Right kidney (tissue), 1 donor: ENCODE measurements around the gene LAMA3.
"Not testable (repeated sequence)": the region's sequence is repeated elsewhere in the genome, so short reads cannot be mapped to it uniquely, and the experiment has no call there.

ENCODE experiments used
- DNase-seq: peaks from one replicate; pipeline ENCODE4 v3.0.0-alpha.2; 2016

LAMA3 gene

DNA sequence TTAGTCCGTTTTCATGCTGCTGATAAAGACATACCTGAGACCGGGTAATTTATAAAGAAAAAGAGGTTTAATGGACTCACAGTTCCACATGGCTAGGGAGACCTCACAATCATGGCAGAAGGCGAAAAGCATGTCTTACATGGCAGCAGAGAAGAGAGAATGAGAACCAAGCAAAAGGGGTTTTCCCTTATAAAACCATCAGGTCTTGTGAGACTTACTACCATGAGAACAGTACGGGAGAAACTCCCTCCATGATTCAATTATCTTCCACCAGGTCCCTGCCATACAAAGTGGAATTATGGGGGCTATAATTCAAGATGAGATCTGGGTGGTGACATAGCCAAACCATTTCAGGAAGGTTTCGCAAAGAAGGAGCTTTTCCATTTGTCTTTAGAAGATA is 44.0 kb downstream of the LAMA3 start:
- not testable (repeated sequence) for DNase-seq

DNA sequence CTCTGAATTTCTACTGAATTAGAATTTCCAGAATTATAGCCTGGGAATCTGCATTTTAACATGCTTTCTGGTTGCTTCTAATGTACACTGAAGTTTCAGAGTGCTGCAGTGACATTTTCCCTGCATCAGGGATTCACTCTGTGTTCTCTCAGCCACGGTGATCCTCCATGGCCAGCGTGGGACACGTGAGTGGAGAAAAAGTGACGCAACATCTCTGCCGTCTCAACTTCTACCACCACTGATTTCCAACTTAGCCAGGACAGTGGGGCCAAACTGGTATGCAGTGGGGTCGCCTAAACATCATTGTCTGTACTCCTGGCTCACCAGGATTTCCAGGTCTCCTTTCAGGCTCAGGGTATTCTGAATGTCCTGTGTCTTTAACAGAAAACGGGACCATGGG is 44.6 kb downstream of the LAMA3 start:
- no peak for DNase-seq

DNA sequence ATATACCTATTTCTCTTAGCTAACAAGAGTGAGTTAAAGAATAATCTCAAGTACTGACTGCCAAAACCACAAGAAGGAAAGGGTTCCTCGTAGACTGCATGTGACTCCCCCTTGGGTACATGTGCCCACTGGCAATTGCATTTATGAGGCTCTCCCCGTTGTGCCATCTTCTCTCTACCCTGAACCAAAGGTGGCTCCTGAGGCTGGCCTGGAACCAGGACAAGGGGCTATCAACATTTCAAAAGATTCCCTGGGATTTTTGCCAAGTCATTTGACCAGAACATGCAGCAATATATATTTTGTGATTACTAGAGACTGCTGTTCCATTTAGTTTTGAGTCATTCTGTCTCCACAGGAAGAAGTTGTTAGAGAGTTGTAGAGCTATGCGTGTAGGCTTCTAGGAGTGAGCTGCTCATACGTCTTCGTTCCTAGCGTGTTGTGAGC is 45.8 kb downstream of the LAMA3 start:
- DNase-seq: no peak

DNA sequence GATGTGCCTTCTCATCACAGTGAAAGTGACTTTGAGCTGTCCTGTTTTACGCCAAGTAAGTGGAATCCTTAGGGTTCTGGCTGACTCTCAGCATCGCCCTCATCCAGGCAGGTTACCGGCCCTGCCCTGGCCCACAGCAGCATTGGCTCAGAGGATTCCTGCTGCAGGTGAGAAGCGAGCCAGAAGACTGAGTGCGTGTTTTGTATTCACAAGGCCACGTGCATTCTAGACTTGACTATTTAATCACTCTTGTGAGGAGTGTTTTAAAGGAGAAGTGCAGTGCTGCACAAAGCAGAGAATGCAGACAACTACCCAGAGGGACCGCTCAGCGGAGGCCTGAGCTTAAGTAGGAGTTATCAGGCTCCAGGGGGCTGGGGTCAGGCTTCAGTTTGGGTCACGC is 48.3 kb downstream of the LAMA3 start:
- no peak for DNase-seq

DNA sequence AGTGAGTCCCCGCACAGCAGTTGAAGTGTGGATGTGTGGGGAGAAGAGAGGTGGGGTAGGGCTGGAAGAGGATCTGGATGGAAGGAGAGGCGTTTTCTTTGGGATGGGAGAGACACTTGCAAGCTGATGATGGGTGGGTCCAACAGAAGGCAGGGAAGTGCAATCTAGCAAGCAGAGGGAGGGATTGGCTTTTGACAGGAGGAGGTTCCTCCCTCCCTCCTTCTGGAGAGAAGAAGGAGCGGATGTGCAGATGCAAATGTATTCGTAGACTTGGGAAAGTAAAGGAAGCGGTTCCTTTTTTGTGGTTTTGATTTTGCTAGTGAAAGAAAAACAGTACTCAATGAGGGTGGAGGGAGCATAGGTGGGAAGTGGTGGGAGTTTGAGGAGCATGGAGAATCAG is 48.9 kb downstream of the LAMA3 start:
- no peak for DNase-seq

DNA sequence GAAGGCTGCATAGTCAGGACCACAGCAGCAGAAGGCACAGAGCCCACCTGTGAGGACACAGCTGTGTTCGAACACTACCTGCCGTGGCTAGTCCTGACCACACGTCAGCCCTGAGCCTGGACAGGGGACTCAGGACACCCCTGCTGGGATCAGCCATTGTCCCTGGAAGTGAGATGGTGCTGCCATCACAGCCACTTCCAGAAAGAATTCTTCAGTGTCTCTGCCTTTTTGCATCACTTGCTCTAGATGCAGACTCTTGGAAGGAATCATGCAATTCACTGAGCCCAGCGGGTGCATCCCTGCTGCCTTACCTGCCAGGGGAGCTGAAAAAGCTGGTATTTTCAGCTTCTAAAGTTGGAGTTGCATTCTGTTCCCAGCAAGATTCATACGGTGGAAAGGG is 49.3 kb downstream of the LAMA3 start:
- DNase-seq: no peak

DNA sequence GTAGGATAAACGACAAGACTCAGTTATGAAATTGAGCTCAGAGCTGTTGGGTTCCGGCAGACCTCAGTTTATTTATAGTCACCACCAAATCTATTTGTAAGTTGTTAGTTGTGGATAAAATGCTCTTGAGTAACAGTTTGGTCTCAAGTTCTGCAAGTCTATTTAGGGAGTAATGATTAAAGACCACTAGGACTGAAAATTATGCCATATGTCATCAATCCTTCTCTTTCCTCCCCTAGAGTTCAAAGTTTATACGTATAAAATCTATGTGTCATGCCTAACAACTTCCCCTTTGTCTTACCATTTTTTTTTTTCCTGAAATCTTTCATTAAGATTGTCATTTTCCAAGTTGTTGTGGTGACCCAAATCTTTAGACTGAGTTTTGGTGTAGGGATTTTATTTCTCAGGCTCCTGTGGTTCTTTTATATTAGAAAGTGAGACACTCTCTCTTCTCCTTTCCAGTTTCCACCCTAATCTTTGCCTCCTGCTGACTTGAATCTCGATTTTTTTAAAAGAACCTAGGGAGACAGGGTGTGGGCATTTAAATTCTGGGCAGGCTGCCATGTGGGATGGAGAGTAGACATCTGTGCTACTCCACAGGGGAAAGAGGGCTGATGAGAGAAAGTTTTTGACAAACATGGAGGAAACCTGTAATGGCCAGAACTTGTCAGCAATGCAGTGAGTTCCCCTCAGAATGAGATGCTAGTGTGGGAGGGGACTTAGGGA is 51.0 kb downstream of the LAMA3 start:
- DNase-seq: no peak

DNA sequence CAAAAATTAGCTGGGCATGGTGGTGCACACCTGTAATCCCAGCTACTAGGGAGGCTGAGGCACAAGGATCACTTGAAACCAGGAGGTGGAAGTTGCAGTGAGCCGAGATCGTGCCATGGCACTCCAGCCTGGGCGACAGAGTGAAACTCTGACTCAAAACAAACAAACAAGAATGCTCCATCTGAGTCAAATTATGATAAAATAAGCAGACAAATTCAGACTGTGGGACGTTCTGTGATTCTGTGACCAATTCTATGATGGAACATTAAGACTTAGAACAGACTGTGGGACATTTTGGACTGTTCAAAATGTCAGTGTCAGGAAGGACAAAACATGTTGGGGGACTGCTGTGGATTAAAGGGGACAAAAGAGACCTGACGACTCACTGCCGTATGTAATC is 52.7 kb downstream of the LAMA3 start:
- not testable (repeated sequence) for DNase-seq

DNA sequence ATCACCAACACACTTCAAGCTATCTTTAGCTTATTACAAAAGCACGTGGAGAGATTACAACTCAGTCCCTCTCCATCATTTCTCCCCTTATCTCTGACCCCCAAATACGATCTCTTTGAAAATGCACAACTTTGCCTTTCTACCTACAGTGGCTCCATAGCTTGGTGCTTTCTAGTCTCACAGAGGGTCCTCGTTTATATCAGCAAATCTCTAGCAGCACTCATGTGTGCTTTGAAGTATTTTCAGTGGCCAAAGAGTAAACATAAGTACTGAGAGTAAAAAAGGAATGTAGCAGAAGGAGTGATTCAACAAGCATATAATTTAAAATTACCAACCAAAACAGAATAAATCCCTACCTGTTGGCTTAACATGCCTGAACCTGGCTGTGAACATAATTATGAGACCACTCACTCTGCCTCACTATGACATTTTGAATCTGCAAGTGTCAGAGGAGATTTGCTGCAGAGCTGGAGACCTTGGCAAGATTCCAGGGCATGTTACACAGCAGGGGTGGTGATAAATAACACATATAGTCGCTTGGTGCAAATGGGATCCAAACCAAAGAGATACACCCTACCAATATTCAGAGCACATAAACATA is 54.6 kb downstream of the LAMA3 start:
- no peak for DNase-seq

DNA sequence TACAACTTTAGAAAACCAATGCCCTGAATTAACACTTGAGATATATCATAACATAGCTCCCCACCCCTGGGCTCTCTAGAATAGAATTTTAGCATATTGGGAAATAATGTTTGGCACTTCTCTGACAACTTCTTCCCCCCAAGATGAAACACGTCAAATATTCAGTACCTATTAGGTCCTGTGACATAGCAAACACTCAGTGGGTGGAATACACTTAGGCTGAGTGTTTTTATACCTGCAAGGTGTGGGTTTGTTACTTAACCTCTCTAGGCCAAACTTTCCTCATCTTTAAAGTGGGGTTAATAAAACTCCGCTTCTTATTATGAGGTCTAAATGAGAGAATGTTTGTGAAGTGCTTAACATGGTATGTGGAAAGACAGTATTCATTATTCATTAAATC is 56.1 kb downstream of the LAMA3 start:
- no peak for DNase-seq

DNA sequence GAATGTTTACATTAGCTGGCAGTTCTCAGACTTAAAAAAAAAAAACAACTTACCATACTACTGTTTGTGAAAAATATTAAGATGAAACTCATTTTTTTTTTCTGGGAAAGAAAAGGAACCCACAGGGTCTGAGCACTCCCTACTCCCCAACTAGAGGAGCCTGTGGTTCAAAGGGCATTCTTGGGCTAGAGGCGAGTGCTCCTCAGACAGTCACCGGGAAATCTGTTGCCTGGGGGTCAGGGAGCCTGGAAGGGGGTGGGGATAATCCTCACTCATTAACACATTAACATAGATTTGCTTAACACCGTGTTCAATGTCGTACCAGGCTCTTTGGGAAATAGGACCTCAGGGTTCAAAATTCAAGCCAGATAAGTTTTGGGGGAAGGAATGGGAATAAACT is 57.6 kb downstream of the LAMA3 start:
- DNase-seq: no peak

DNA sequence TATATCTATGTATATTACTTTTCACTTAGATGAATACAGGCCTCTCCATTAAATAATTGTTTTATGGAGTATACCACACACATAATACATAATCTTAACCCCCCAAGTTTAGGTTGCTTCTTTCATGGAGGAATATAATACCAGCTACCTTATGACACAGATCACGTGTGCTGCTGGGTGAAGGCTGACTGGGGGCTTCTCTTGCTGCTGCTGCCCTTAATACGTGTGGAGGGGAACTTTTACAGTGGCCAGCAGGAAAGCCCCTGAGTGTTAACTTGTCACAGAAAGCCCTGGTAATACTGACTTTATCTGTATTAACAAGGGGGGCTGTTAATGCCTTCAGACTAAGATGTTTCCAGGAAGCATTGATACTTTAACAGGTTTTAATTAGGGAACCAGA is 63.1 kb downstream of the LAMA3 start:
- no peak for DNase-seq

DNA sequence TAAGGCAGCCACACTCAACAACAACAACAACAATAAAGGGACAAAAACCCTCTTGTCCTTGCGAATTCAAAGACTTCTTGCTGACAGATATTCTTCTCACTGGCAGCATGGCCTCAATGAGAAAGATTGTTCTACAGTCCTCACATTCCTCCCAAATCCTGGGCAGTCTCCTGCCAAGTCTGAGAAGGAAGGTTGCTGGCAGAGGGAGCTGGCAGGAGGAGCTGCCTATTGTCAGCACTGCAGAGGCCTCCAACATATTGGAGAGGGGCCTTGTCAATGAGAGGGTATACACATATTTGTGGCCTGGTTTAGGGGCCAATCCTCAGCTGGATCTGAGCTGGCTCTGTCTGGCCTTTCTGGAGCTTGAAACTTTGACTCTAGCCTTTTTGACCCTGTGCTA is 63.5 kb downstream of the LAMA3 start:
- DNase-seq: no peak

DNA sequence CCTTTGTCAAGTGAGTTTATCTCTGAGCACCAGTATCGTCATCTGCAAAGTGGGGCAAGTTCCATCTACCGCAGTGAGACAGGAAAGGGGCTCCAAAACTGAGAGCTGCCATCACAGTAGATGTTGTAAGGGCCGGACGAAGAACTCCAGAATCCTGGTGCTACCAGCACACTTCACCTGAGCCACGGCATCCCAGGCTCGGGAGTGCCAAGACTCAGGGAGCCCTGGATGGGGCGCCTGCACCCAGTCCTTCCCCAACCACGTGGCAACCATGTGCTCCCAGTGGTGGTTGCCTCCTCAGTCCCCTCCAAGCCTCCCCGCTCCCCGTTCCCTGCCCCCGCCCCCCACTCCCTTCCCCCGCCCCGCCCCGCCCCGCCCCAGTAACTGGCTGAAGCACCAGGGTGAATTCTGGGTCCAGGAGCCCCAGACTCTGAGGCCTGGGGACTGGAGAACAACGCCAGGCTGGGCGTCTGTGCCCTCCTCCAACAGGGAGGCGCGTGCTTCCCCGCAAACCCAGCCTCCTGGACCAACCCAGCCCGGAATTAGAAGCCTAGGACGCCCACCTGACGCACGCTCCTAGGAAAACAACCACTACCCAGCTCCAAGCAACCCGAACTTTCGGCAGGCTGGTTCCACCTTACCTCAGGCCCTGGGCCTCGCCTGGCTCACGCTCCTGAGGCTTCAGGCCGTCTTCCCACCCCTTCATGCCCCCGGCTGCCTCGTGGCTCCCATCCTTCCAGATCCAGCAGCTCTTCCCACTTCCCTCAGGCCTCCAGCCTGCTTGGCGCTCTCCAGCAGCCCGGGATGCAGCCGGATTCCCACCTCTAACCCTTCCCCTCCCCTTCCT is 67.6 kb downstream of the LAMA3 start:
- DNase-seq: no peak

DNA sequence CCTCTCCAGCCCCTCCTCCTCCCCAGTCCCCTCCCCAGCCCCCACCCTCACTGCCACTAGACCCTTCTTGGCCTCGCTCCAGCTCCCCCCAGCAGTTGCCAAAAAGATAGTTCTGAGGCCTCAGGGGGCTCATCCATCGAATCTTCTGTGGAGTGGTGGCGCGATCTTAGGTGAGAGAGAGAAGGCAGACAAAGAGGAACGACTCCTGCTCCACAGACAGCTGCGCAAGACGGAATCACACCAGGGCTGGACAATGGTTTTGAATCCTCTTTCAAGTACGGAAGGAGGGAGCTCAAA is 68.1 kb downstream of the LAMA3 start:
- no peak for DNase-seq

DNA sequence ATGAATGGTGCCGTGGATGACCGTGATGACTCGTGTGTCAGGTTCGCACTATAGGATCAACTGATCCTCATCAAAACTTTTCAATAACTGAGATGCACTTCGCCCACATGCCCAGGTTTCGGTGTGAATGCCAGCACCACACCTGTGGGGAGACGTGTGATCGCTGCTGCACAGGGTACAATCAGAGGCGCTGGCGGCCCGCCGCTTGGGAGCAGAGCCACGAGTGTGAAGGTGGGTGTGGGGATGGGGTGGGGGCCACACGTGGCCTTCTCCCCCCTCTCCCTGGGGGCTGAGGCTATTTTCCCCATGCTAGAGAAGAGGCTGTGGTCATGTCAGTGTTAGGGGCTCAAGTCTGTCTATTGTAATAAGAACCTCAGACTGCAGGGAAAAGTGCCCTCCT is 69.0 kb downstream of the LAMA3 start:
- DNase-seq: no peak

DNA sequence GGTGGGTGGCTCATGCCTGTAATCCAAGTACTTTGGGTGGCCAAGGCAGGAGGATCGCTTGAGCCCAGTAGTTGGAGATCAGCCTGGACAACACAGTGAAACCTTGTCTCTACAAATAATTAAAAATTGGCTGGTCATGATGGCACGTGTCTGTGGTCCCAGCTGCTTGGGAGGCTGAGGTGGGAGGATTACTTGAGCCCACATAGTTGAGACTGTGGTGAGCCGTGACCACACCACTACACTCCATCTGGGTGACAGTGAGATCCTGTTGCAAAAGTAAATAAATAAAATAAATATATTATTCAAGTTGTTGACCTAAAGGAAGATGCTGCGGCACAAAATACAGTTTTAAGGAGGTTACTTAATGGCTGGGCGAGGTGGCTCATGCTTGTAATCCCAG is 72.7 kb downstream of the LAMA3 start:
- DNase-seq: no peak

DNA sequence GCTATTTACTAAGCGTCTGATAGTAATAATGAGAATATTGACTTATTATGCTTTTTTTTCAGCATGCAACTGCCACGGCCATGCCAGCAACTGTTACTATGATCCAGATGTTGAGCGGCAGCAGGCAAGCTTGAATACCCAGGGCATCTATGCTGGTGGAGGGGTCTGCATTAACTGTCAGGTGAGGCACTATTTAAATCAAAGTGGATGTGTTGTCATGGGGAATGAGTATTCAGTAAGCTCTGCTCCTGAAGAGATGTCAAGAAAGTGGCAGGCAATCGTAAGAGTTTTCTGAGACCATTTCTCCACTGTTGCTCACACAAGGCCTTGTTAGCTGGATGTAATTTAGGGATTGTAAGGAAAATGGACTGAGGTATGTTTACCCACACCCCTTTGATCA is 74.1 kb downstream of the LAMA3 start:
- DNase-seq: no peak

DNA sequence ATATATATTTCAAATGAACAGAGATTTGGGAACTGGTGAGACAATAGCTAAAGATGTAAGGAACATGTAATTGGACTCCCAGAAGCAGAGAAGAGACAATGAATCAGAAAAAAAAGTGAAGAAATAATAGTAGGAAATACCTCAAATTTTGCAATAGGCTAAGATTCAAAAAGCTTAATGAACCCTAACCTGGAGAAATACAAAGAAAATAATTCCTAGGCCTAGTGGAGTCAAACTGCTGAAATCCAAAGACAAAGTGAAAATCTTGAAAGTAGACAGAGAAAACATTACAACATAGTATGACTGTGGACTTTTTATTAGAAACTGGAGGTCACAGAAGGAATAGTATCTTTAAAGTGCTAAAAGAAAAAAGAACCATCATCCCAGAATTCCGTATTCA is 76.7 kb downstream of the LAMA3 start:
- no peak for DNase-seq

DNA sequence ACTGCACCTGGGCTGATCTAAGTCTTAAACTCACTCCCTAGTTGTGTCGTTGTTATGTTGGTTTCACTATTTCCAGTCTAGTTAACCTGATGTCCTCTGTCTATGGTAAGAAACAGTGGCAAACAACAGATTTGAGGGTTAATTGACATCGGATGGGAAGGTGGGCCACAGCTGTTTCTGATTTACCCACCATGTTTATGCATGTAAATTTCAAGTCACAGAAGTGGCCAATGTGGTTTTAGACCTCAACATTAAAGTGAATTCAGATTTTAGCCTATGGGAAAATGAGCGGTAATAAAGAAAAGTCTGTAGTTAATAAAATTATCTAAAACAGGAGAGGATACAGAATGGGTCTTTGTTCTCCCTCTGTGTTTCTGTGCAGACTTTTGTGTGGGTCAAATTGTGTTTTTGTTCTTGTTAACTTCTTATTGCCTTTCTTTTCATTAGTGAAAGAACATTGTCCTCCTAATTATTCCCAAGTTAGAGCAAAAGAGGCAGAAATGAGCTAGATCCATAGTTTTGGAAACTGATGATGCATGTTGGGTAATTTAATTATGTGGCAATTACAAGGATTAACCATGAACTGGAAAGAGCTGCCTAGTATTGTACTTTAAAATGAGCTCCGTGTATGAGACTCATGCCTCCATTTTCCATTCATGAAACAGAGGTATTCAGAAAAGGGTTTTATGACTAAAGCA is 83.2 kb downstream of the LAMA3 start:
- no peak for DNase-seq

DNA sequence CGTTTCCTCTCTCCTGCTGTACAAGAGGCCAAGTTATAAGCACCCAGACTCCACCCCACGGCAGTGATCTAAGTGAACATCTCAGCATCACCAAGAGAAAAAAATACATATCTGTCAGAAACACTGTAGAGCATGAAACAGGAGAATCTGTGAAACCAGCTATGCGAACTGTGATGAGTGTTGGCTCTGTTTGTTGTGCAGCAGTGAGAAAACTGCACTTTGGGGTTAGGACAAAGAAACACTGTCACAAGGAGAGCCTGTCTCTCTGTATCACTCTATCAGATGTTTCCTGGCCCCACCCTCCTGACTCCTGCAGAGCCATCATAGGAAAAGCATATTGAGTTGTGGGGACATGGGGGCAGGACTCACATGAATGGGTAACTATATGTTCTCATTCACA is 87.1 kb downstream of the LAMA3 start:
- no peak for DNase-seq

DNA sequence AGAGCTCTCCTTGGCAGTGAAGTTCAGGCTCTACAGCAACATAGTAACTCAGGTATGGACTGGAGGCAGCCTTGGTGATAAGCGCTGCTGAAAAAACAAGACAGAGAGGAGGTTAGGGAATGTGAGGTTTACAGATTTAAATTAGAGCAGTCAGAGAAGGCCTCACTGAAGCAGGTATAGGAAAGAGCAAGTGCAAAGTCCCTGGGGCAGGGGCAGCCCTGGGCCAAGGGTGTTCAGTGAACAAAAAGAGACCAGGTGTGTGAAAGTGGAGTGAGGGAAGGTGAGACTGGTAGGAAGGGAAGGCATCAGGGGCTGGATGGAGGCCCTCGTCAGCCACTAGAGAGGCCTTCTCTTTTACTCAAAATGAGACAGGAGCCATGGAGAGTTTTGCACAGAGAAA is 89.6 kb downstream of the LAMA3 start:
- no peak for DNase-seq

DNA sequence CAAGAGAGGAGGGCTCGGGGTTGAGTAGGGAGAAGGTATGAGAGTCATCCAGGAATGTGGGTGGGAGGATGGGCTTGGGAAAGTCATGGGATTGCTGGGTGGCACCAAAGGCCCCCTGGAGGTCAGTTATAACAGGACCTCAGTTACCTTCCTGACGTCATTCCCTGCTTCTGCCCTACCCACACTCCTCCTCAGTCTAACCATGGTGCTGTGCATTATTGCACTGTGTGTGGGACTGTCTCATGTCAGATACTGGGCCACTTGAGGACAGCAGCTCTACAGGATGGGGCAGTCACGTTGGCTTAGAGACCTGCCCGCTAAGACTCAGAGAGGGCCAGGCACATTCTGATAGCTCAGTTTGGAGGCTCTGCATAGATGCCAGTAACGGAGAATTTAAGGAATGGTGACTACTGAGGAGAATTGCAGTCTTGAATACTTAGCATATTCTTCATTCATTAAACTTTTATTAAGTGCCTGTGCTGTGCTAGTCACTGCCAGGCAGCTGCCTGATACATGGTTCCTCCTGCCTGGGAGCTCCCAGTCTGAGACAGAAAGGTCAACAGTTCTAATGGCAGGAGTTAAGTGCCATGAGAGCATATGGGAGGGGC is 90.5 kb downstream of the LAMA3 start:
- no peak for DNase-seq
